PC-3 (cell line): Measurements from ENCODE around the gene SEC22B. TPM values are rescaled to one million over a fixed set of nuclear protein-coding genes. Genes with fewer than 3 reads are reported as not detected.
"Not testable (repeated sequence)": the region's sequence is repeated elsewhere in the genome, so short reads cannot be mapped to it uniquely, and the experiment has no call there.

ENCODE experiments used
- ATAC-seq: fragments of 200-7000 bp; cut with Tn5 transposase; 2 replicates; pipeline ENCODE4 v1.9.1; 2020; ENCODE audit warnings: mild to moderate bottlenecking, moderate library complexity
- BruUV-seq: library from RNA; stranded (reverse); fragments of 400-500 nt; replicated peaks from 2 replicates; lab custom pipeline; 2021; lab: Mats Ljungman, UMichigan
- CTCF ChIA-PET: fragments of 300-600 bp; sonication (Branson Sonifier 250); formaldehyde crosslinking; loops from one replicate; lab custom pipeline; 2022; ENCODE audit warnings: antibody characterized with exemption; lab: Charles Lee
- POLR2A ChIA-PET: fragments of 300-600 bp; sonication (Branson Sonifier 250); formaldehyde crosslinking; loops from one replicate; lab custom pipeline; 2022; ENCODE audit warnings: antibody characterized with exemption; ENCODE audit not compliant: unreplicated experiment; lab: Charles Lee
- DNase-seq: peaks from one replicate; pipeline ENCODE4 v3.0.0-alpha.2; 2015
- H2AFZ ChIP-seq: fragments of 300-600 bp; sonication (generic); 2 replicates; pipeline ENCODE4 v1.6.0; 2016; ENCODE audit warnings: antibody characterized with exemption, low read length
- H3F3A ChIP-seq: fragments of 300-600 bp; sonication (generic); one replicate; pipeline ENCODE4 v1.6.0; 2017; ENCODE audit warnings: antibody characterized with exemption, low read length, control low read depth, mild to moderate bottlenecking; ENCODE audit not compliant: unreplicated experiment
- H3K27ac ChIP-seq: fragments of 300-600 bp; sonication (generic); 2 replicates; pipeline ENCODE4 v1.5.1; 2016; ENCODE audit warnings: mild to moderate bottlenecking, low read length
- H3K27me3 ChIP-seq: fragments of 300-600 bp; sonication (generic); 2 replicates; pipeline ENCODE4 v1.6.1; 2016; ENCODE audit warnings: low read length, mixed read lengths
- H3K36me3 ChIP-seq: fragments of 300-600 bp; sonication (generic); 2 replicates; pipeline ENCODE4 v1.6.1; 2016; ENCODE audit warnings: low read depth, mixed run types, low read length, mixed read lengths
- H3K4me1 ChIP-seq: fragments of 300-600 bp; sonication (generic); 2 replicates; pipeline ENCODE4 v1.5.1; 2016; ENCODE audit warnings: low read length; ENCODE audit not compliant: insufficient read depth
- H3K4me2 ChIP-seq: fragments of 300-600 bp; sonication (generic); 2 replicates; pipeline ENCODE4 v1.6.0; 2016; ENCODE audit warnings: low read length
- H3K4me3 ChIP-seq: fragments of 300-600 bp; sonication (generic); 2 replicates; pipeline ENCODE4 v1.5.1; 2016; ENCODE audit warnings: mild to moderate bottlenecking, low read length, mixed read lengths
- H3K79me2 ChIP-seq: fragments of 300-600 bp; sonication (generic); 2 replicates; pipeline ENCODE4 v1.6.1; 2017; ENCODE audit warnings: low read length, mixed read lengths
- H3K9ac ChIP-seq: fragments of 300-600 bp; sonication (generic); 2 replicates; pipeline ENCODE4 v1.6.0; 2016; ENCODE audit warnings: mild to moderate bottlenecking, low read length
- H3K9me2 ChIP-seq: fragments of 300-600 bp; sonication (generic); replicated peaks from 2 replicates; pipeline ENCODE4 v1.6.1; 2016; ENCODE audit warnings: mixed run types, low read length, mixed read lengths
- H3K9me3 ChIP-seq: fragments of 300-600 bp; sonication (generic); 2 replicates; pipeline ENCODE4 v1.6.1; 2016; ENCODE audit warnings: low read length, mixed read lengths
- H4K20me1 ChIP-seq: fragments of 300-600 bp; sonication (generic); 2 replicates; pipeline ENCODE4 v1.6.1; 2016; ENCODE audit warnings: low read length, mixed read lengths
- CTCF ChIP-seq: fragments of 300-600 bp; sonication (generic); conservative IDR thresholded peaks from 2 replicates; pipeline ENCODE4 v1.5.1; 2017; ENCODE audit warnings: antibody characterized with exemption, low read depth, mild to moderate bottlenecking, low read length
- EZH2 ChIP-seq: fragments of 300-600 bp; sonication (generic); IDR thresholded peaks from one replicate; pipeline ENCODE4 v1.6.1; 2017; ENCODE audit warnings: antibody characterized with exemption, mild to moderate bottlenecking, low read length; ENCODE audit not compliant: unreplicated experiment
- EZH2phosphoT487 ChIP-seq: fragments of 300-600 bp; sonication (generic); IDR thresholded peaks from 2 replicates; pipeline ENCODE4 v1.6.1; 2018; ENCODE audit warnings: mild to moderate bottlenecking, antibody characterized with exemption, low read length, borderline replicate concordance
- intact Hi-C: fragments of 100-400 bp; cut with micrococcal nuclease; formaldehyde crosslinking; loops from 2 replicates; pipeline ENCODE4 v1.9.0; 2023
- total RNA-seq: library from RNA; depleted of rRNA; stranded (reverse); fragments of >200 nt; gene quantifications from 2 replicates; pipeline ENCODE4 v1.2.3, GENCODE V29; 2014

The SEC22B gene
- total RNA-seq, 1 experiment from 2014 or later: 16.4 TPM

- H3K27ac ChIP-seq, H3F3A ChIP-seq, H3K27me3 ChIP-seq, CTCF ChIA-PET, H3K9ac ChIP-seq, H2AFZ ChIP-seq, H3K4me3 ChIP-seq, H4K20me1 ChIP-seq, H3K9me2 ChIP-seq, H3K9me3 ChIP-seq, H3K79me2 ChIP-seq, H3K4me2 ChIP-seq, BruUV-seq, H3K4me1 ChIP-seq, POLR2A ChIA-PET, DNase-seq, H3K36me3 ChIP-seq: not testable (repeated sequence)
- intact Hi-C loops: loop anchor here (10.0 kb wide), 1 partner anchor 266 kb away; no protein-coding TSS in a partner anchor
- peak; percentile 66; the same call in 1 of the 2 replicates for ATAC-seq
Observed at GRCh38 chr1:120140656-120141265, 35.6 kb downstream of the SEC22B start.

- H4K20me1 ChIP-seq, H3K27ac ChIP-seq, H3K4me3 ChIP-seq, H3F3A ChIP-seq, H3K9ac ChIP-seq, H3K4me1 ChIP-seq, H3K27me3 ChIP-seq, H3K9me3 ChIP-seq, H3K4me2 ChIP-seq, H3K9me2 ChIP-seq, H3K36me3 ChIP-seq, H3K79me2 ChIP-seq, POLR2A ChIA-PET, CTCF ChIA-PET, ATAC-seq, intact Hi-C loops, DNase-seq, H2AFZ ChIP-seq, BruUV-seq: not testable (repeated sequence)
Observed at GRCh38 chr1:120136086-120136485, 40.2 kb downstream of the SEC22B start.

- H3K27me3 ChIP-seq, H4K20me1 ChIP-seq, POLR2A ChIA-PET, BruUV-seq, CTCF ChIA-PET, H3K36me3 ChIP-seq, H3K4me1 ChIP-seq, H3K79me2 ChIP-seq, ATAC-seq, DNase-seq, H3K9me2 ChIP-seq, H3K27ac ChIP-seq, intact Hi-C loops, H2AFZ ChIP-seq, H3K9ac ChIP-seq, H3K9me3 ChIP-seq, H3K4me2 ChIP-seq, H3F3A ChIP-seq, H3K4me3 ChIP-seq: not testable (repeated sequence)
Observed at GRCh38 chr1:120133928-120134325, 42.4 kb downstream of the SEC22B start.

- intact Hi-C loops: no loop called here
- Histone ChIP-seq H3K27me3 (no peaks in the 10 kb centered on the region), H3K36me3 (no peaks in the 10 kb centered on the region), H3K9me2 (no peaks in the 10 kb centered on the region), H3K4me2 (no peak overlapping the region), H3K9ac (no peak overlapping the region), H3K79me2 (no peaks in the 10 kb centered on the region), H3K27ac (no peak overlapping the region), H2AFZ (no peak overlapping the region), H4K20me1 (no peaks in the 10 kb centered on the region), H3K9me3 (no peaks in the 10 kb centered on the region), H3F3A (no peaks in the 10 kb centered on the region), H3K4me3 (no peak overlapping the region), H3K4me1 (0 out of 2 replicates have a peak, but pooled peaks cover 2% of the 10 kb centered on the region)
- BruUV-seq: no TSS peak
- CTCF ChIA-PET: no interaction called here
- no peak for TF ChIP-seq EZH2
- TF ChIP-seq EZH2phosphoT487: no peak
- no peak for TF ChIP-seq CTCF
- no peak for DNase-seq
- ATAC-seq: no peak
- POLR2A ChIA-PET: no interaction called here
Observed at GRCh38 chr1:120133228-120133927, 42.9 kb downstream of the SEC22B start.

GRCh38 chr1:120132406-120132763 lies 43.9 kb downstream of the SEC22B start:
- H3K9me3 ChIP-seq, H3K4me1 ChIP-seq, H3K9ac ChIP-seq, POLR2A ChIA-PET, H3K36me3 ChIP-seq, H3K4me3 ChIP-seq, H2AFZ ChIP-seq, intact Hi-C loops, H4K20me1 ChIP-seq, H3K27ac ChIP-seq, ATAC-seq, H3K4me2 ChIP-seq, H3F3A ChIP-seq, H3K79me2 ChIP-seq, H3K27me3 ChIP-seq, BruUV-seq, CTCF ChIA-PET, H3K9me2 ChIP-seq, DNase-seq: not testable (repeated sequence)
